Naive thymus-derived CD4-positive, alpha-beta T cell (primary cell): Measurements from ENCODE around the gene TMEM235. TPM values are rescaled to one million over a fixed set of nuclear protein-coding genes. Genes with fewer than 3 reads are reported as not detected.

Experiments
- ATAC-seq: fragments of 150-1000 bp; cut with Tn5 transposase; 2 replicates; pipeline ENCODE4 v1.10.0; 2021; ENCODE audit warnings: mild to moderate bottlenecking, moderate library complexity
- CTCF ChIA-PET: fragments of 350-600 bp; sonication (Branson Sonifier 250); formaldehyde crosslinking; loops from one replicate; lab custom pipeline; 2021; ENCODE audit warnings: antibody characterized with exemption; lab: Charles Lee
- POLR2A ChIA-PET: fragments of 350-600 bp; sonication (Branson Sonifier 250); formaldehyde crosslinking; loops from one replicate; lab custom pipeline; 2021; ENCODE audit warnings: antibody characterized with exemption, inconsistent platforms; lab: Charles Lee
- DNase-seq, 9 donors: peaks; one replicate each; pipeline versions ENCODE4 v3.0.0 to v3.0.0-alpha.2; 2020 to 2022; ENCODE audit warnings: mixed read lengths in 1 of 9
- H3K27ac ChIP-seq: one replicate; pipeline ENCODE4 v1.7.0; 2013; ENCODE audit warnings: mild to moderate bottlenecking, low read depth, low read length, moderate library complexity
- H3K27me3 ChIP-seq, 2 donors: one replicate each; pipeline ENCODE4 v1.7.0; 2013; ENCODE audit warnings: low read length in 2 of 2, mild to moderate bottlenecking in 2 of 2, moderate library complexity in 2 of 2; ENCODE audit not compliant: control insufficient read depth in 2 of 2, insufficient read depth in 2 of 2
- H3K36me3 ChIP-seq, 3 experiments: 1 replicate in 2 of 3; 2 replicates in 1 of 3; pipeline ENCODE4 v1.7.0; 2013; ENCODE audit warnings: low read length in 3 of 3, mild to moderate bottlenecking in 3 of 3, moderate library complexity in 1 of 3; ENCODE audit not compliant: insufficient read depth in 3 of 3, control insufficient read depth in 2 of 3
- H3K4me1 ChIP-seq, 2 donors: one replicate each; pipeline ENCODE4 v1.7.0; 2013; ENCODE audit warnings: low read length in 2 of 2, mild to moderate bottlenecking in 2 of 2, moderate library complexity in 1 of 2; ENCODE audit not compliant: control insufficient read depth in 2 of 2, insufficient read depth in 2 of 2
- H3K4me3 ChIP-seq: 2 replicates; pipeline ENCODE4 v1.7.0; 2013; ENCODE audit warnings: mild to moderate bottlenecking, low read length
- H3K9me3 ChIP-seq, 3 experiments: 1 replicate in 2 of 3; 2 replicates in 1 of 3; pipeline ENCODE4 v1.7.0; 2013; ENCODE audit warnings: low read length in 3 of 3; ENCODE audit not compliant: control insufficient read depth in 2 of 3
- H3K27ac Mint-ChIP-seq, 9 donors: one replicate each; pipeline ENCODE4 v1.8.0; 2020 to 2022; ENCODE audit warnings: mixed read lengths in 9 of 9, mild to moderate bottlenecking in 8 of 9, moderate library complexity in 5 of 9, inconsistent platforms in 2 of 9
- H3K27me3 Mint-ChIP-seq, 5 donors: one replicate each; pipeline ENCODE4 v1.8.0; 2021 to 2022; ENCODE audit warnings: mixed read lengths in 5 of 5, mild to moderate bottlenecking in 1 of 5
- H3K36me3 Mint-ChIP-seq, 5 donors: one replicate each; pipeline ENCODE4 v1.8.0; 2020 to 2022; ENCODE audit warnings: mixed read lengths in 5 of 5, mild to moderate bottlenecking in 3 of 5, inconsistent platforms in 1 of 5
- H3K4me1 Mint-ChIP-seq, 7 donors: one replicate each; pipeline ENCODE4 v1.8.0; 2020 to 2022; ENCODE audit warnings: mixed read lengths in 7 of 7, mild to moderate bottlenecking in 3 of 7, inconsistent platforms in 1 of 7
- H3K4me3 Mint-ChIP-seq, 10 donors: one replicate each; pipeline ENCODE4 v1.8.0; 2020 to 2022; ENCODE audit warnings: mild to moderate bottlenecking in 10 of 10, mixed read lengths in 10 of 10, moderate library complexity in 6 of 10, inconsistent platforms in 2 of 10
- H3K9me3 Mint-ChIP-seq, 11 donors: one replicate each; pipeline ENCODE4 v1.8.0; 2020 to 2022; ENCODE audit warnings: mixed read lengths in 11 of 11, mild to moderate bottlenecking in 4 of 11, inconsistent platforms in 1 of 11, moderate library complexity in 1 of 11
- intact Hi-C, 2 donors: fragments of 100-400 bp; cut with micrococcal nuclease; formaldehyde crosslinking; loops; one replicate each; pipeline ENCODE4 v1.15.1; 2023
- polyA plus RNA-seq, 2 donors: library from polyadenylated mRNA; unstranded; fragments of 300-500 nt; fragmentation: Illumina TruSeq; gene quantifications; one replicate each; pipeline ENCODE4 v1.2.3, GENCODE V29; 2021
- total RNA-seq, 6 experiments: library from RNA in 5 of 6; stranded (reverse) in 5 of 6; gene quantifications; 1 replicate in 5 of 6; 2 replicates in 1 of 6; pipeline ENCODE4 v1.2.3 and lab custom pipeline; 2021 to 2026

TMEM235 gene
- total and polyA plus RNA-seq, 7 experiments from 2014 or later, result not detected

DNA sequence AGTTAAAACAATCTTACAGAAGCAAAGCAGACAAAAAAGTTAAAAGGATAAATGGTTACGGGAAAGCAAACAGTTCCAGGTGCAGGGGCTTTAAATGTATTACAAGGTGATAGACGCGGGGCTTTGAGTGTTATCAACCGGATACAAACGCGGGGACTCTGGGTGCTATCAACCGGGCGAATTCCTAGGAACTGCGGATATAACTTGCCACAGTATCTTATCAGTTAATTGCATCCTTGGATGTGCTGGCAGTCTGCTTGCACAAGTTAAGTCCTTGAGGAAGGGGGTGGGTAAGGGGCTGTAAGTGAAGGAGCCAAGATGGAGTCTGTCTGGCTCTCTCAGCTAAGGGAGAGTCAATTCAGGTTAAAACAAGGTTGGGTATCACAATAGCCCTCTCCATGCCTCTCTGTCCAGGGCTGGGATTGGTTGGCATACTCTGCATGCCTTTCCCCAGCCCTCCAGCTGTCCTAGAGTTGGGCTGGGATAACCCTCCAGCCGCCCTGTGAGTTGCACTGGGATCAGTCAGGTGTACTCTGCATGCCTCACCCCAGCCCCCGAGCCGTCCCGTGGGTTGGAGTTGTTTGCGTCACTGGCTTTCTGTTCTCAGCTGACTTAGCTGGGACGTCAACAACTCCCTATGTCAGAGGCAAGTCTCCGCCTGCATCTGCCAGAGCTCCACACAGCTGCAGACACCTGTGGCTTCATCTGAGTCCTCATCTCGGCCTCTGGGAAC is 40.9 kb downstream of the TMEM235 start:
- Mint-ChIP-seq H3K36me3 (peaks cover 0 to 8% (median 0%) of the 10 kb centered on the region in 5 donors), H3K9me3 (peaks cover 0 to 7% (median 0%) of the 10 kb centered on the region in 11 donors), H3K27ac (peak overlapping the region; percentile 66 to 99 (median 94)), H3K4me1 (peaks cover 20 to 61% (median 44%) of the 10 kb centered on the region in 7 donors), H3K27me3 (peaks cover 0 to 5% (median 0%) of the 10 kb centered on the region in 5 donors), H3K4me3 (peak overlapping the region; percentile 33 to 80 (median 72))
- DNase-seq (peak in 8 of 9 donors; percentile 50 to 93 (median 86)), ATAC-seq (peak; percentile 93)
- Histone ChIP-seq H3K4me3 (no peak overlapping the region), H3K27ac (peak overlapping the region; percentile 71), H3K4me1 (peaks cover 0 to 37% of the 10 kb centered on the region in 2 donors), H3K36me3 (no peaks in the 10 kb centered on the region), H3K9me3 (no peaks in the 10 kb centered on the region), H3K27me3 (no peaks in the 10 kb centered on the region)
- ChIA-PET CTCF (interaction anchor here (1.0 to 1.4 kb wide), 5 partner anchors 9 to 23 kb away, joined by 3 to 12 read pairs (median 4); no protein-coding TSS in a partner anchor), POLR2A (interaction anchor here (0.9 to 3.7 kb wide), 7 partner anchors 9 to 142 kb away, joined by 4 to 31 read pairs (median 9); partner anchors contain the start of gene TMC8)
- intact Hi-C loops, result loop anchor here (1.0 to 5.0 kb wide), 5 partner anchors 14 to 90 kb away; partner anchors contain the start of gene SOCS3 (in 1 of the 2)

DNA sequence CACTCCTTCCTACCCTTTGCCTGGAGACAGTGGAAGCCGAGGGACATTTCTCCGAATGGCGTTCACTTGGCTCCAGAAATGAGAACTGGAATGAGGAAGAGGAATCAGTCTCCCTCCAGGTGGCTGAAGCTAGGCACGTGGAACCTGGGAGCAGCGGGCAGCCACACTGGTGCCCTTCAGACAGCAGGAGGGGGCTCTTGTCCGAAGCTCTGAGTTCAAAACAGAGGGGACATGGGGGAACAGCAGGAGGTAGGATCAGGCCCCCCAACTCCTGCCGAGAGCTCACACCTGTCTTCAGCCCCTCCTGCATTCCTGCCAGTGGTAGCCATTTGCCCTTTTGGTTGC is 41.5 kb downstream of the TMEM235 start:
- Histone ChIP-seq H3K9me3 (no peaks in the 10 kb centered on the region), H3K27ac (peak overlapping the region; percentile 71), H3K4me1 (peaks cover 0 to 42% of the 10 kb centered on the region in 2 donors), H3K36me3 (no peaks in the 10 kb centered on the region), H3K4me3 (no peak overlapping the region), H3K27me3 (no peaks in the 10 kb centered on the region)
- H3K9me3 Mint-ChIP-seq, result peaks cover 0 to 7% (median 0%) of the 10 kb centered on the region in 11 donors
- no peak for ATAC-seq
- intact Hi-C loops, result loop anchor here (1.0 to 5.0 kb wide), 5 partner anchors 14 to 89 kb away; partner anchors contain the start of gene SOCS3 (in 1 of the 2)
- H3K27ac Mint-ChIP-seq, result peak overlapping the region; percentile 66 to 99 (median 94)
- peaks cover 0 to 8% (median 0%) of the 10 kb centered on the region in 5 donors for H3K36me3 Mint-ChIP-seq
- ChIA-PET CTCF (interaction anchor here (1.0 to 1.4 kb wide), 5 partner anchors 9 to 24 kb away, joined by 3 to 12 read pairs (median 4); no protein-coding TSS in a partner anchor), POLR2A (interaction anchor here (0.9 to 3.7 kb wide), 6 partner anchors 10 to 142 kb away, joined by 4 to 31 read pairs (median 8); partner anchors contain the start of gene TMC8)
- H3K4me3 Mint-ChIP-seq, result peak overlapping the region; percentile 12 to 80 (median 72)
- H3K27me3 Mint-ChIP-seq, result peaks cover 0 to 5% (median 0%) of the 10 kb centered on the region in 5 donors
- H3K4me1 Mint-ChIP-seq, result peaks cover 21 to 63% (median 46%) of the 10 kb centered on the region in 7 donors
- DNase-seq, result no peak

DNA sequence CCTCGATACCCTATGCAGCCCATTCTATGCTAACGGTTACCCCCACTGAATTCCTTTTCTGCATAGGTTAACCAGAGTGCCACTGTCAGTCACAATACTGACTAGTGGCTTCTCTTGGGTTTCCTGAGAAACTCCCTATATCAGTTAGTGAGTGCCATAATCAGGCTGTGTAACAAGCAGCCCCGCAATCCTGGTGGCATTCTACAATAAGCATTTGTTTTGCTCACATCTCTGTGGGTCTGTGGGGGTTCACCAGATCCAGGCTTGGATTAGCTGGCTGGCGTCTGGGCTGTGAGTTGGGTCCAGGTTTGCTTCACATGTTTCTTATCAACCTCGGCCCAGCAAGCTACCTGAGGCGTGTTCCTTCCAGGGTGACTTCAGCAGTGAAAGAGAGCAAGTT is 42.4 kb downstream of the TMEM235 start:
- intact Hi-C loops, result loop anchor here (2.0 to 5.0 kb wide), 2 partner anchors 15 to 88 kb away; partner anchors contain the start of gene SOCS3 (in 1 of the 2)
- no peak overlapping the region for H3K4me3 ChIP-seq
- no peaks in the 10 kb centered on the region for H3K27me3 ChIP-seq
- H3K9me3 ChIP-seq, result no peaks in the 10 kb centered on the region
- ChIA-PET POLR2A (interaction anchor here (1.6 to 1.9 kb wide), 2 partner anchors 11 to 14 kb away, joined by 4 to 5 read pairs; no protein-coding TSS in a partner anchor), CTCF (no interaction called here)
- DNase-seq, result no peak
- peaks cover 0 to 5% (median 0%) of the 10 kb centered on the region in 5 donors for H3K27me3 Mint-ChIP-seq
- no peak overlapping the region for H3K4me3 Mint-ChIP-seq
- peak overlapping the region in 7 of 9 donors; percentile 70 to 99 (median 94) for H3K27ac Mint-ChIP-seq
- H3K36me3 ChIP-seq, result no peaks in the 10 kb centered on the region
- peaks cover 21 to 65% (median 47%) of the 10 kb centered on the region in 7 donors for H3K4me1 Mint-ChIP-seq
- H3K36me3 Mint-ChIP-seq, result peaks cover 0 to 8% (median 0%) of the 10 kb centered on the region in 5 donors
- peak overlapping the region; percentile 10 for H3K27ac ChIP-seq
- H3K4me1 ChIP-seq, result peaks cover 0 to 45% of the 10 kb centered on the region in 2 donors
- peaks cover 0 to 7% (median 0%) of the 10 kb centered on the region in 11 donors for H3K9me3 Mint-ChIP-seq
- ATAC-seq, result no peak

DNA sequence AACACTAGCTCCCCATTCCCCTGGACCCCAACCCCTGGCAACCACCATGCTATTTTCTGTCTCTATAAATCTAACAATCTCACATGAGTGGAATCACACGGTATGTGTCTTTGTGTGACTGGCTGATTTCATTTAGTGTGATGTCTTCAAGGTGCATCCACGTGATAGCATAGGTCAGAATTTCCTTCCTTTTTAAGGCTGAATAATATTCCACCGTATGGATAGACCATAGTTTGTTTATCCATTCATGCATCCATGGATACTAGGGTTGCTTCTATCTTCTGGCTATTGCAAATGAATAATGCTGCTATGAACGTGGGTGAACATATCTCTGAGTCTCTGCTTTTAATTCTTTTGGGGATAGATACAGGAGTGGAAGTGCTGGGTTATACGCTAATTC is 43.9 kb downstream of the TMEM235 start:
- Mint-ChIP-seq H3K4me1 (peaks cover 16 to 63% (median 49%) of the 10 kb centered on the region in 7 donors), H3K36me3 (peaks cover 0 to 8% (median 0%) of the 10 kb centered on the region in 5 donors), H3K27me3 (peaks cover 0 to 5% (median 0%) of the 10 kb centered on the region in 5 donors), H3K9me3 (peaks cover 0 to 7% (median 0%) of the 10 kb centered on the region in 11 donors), H3K4me3 (peak overlapping the region in 3 of 10 donors; percentile 3 to 36 (median 9)), H3K27ac (peak overlapping the region; percentile 6 to 94 (median 76))
- no peak overlapping the region for H3K4me3 ChIP-seq
- H3K27me3 ChIP-seq, result no peaks in the 10 kb centered on the region
- H3K9me3 ChIP-seq, result no peaks in the 10 kb centered on the region
- peak overlapping the region; percentile 4 for H3K27ac ChIP-seq
- POLR2A ChIA-PET, result interaction anchor here (1.8 to 2.9 kb wide), 2 partner anchors 18 to 24 kb away, joined by 5 to 26 read pairs; no protein-coding TSS in a partner anchor
- no peak for DNase-seq
- no peaks in the 10 kb centered on the region for H3K36me3 ChIP-seq
- peaks cover 0 to 39% of the 10 kb centered on the region in 2 donors for H3K4me1 ChIP-seq
- CTCF ChIA-PET, result no interaction called here
- ATAC-seq, result no peak
- intact Hi-C loops, result no loop called here

DNA sequence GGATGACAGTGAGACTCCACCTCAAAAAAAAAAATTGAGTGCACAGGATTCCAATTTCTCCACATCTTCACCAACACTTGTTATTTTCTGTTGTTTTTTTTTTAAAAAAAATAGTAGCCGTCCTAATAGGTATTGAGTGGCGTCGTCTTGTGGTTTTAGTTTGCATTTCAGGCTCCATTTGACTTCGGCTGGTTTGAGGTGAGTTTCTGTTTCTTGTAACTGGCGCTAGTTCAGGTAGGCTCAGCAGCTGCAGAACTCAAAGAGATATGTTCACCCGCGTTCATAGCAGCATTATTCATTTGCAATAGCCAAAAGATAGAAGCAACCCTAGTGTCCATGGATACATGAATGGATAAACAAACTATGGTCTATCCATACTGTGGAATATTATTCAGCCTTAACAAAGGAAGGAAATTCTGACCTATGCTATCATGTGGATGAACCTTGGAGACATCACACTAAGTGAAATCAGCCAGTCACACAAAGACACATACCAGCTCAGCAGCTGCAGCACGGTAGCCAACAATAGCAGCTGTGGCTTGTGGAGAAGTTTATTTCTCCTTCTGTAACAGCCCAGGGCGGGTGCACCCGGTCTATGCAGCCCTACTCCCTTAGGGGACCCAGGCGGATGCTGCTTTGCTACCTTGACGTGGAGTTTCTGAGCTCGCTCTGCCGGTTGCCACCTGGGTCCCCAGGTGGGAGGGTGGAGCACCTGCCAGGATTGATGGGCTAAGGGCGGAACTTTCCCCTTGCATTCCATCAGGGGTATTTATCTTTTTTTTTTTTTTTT is 44.9 kb downstream of the TMEM235 start:
- H3K36me3 ChIP-seq, result no peaks in the 10 kb centered on the region
- Mint-ChIP-seq H3K4me3 (peak overlapping the region in 8 of 10 donors; percentile 23 to 76 (median 45)), H3K4me1 (peaks cover 6 to 53% (median 39%) of the 10 kb centered on the region in 7 donors), H3K36me3 (peaks cover 0 to 8% (median 0%) of the 10 kb centered on the region in 5 donors), H3K27me3 (peaks cover 0 to 5% (median 0%) of the 10 kb centered on the region in 5 donors), H3K9me3 (peaks cover 0 to 7% (median 0%) of the 10 kb centered on the region in 11 donors), H3K27ac (peak overlapping the region; percentile 47 to 94 (median 80))
- ChIA-PET CTCF (interaction anchor here (1.2 kb wide), 1 partner anchor 13 kb away, joined by 3 read pairs; no protein-coding TSS in a partner anchor), POLR2A (interaction anchor here (1.2 to 2.9 kb wide), 3 partner anchors 17 to 25 kb away, joined by 4 to 26 read pairs (median 5); no protein-coding TSS in a partner anchor)
- intact Hi-C loops, result no loop called here
- no peaks in the 10 kb centered on the region for H3K27me3 ChIP-seq
- no peak overlapping the region for H3K4me3 ChIP-seq
- peak in 6 of 9 donors; percentile 33 to 63 (median 46) for DNase-seq
- H3K27ac ChIP-seq, result peak overlapping the region; percentile 4
- H3K9me3 ChIP-seq, result no peaks in the 10 kb centered on the region
- peaks cover 0 to 30% of the 10 kb centered on the region in 2 donors for H3K4me1 ChIP-seq
- no peak for ATAC-seq
